ENCODE results near the gene GPR35.

GPR35 gene

DNA sequence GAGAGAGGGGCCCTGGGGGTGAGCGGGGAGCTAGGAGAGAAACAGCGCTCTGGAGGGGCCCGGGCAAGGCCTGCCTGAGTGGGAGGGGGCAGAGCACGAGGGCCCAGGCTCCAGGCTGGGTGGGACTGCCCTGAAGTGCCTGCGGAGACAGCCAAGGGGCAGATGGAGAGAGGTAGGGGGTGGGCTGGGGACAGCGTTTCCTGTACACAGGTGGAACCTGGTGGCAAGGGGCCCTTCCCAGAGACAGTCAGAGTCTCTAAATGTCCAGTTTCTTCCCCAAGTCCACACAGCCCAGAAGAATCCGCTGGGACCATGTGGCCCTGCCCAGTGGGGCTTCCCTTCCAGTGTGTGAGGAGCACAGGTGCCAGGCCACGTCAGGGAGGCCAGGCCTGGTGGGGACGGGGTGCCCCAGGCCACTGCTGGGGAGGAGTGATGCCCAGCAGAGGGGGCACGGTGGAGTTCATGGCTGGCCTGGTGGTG is 1.7 kb upstream of the GPR35 start:
- Histone ChIP-seq H3K27ac (ENCODE audit: low read length, poor library complexity, severe bottlenecking) (no peak overlapping the region), H3K4ac (ENCODE audit: low read depth in 1 of 2, low read length in 2 of 2) (no peak overlapping the region), H4K91ac (ENCODE audit: low read length) (no peak overlapping the region), H3K79me1 (replicated peaks; ENCODE audit: low read length, poor library complexity, severe bottlenecking) (no peaks in the 10 kb centered on the region), H4K8ac (ENCODE audit: low read length) (no peak overlapping the region), H3K4me2 (ENCODE audit: low read length, poor library complexity, severe bottlenecking) (no peak overlapping the region), H2BK5ac (ENCODE audit: low read depth, low read length, poor library complexity, severe bottlenecking) (no peak overlapping the region), H3K9ac (ENCODE audit: low read length) (no peak overlapping the region), H3K4me1 (ENCODE audit: control insufficient read depth, insufficient read depth, low read depth, low read length) (peaks cover 12% of the 10 kb centered on the region), H3K27me3 (ENCODE audit: control insufficient read depth in 1 of 2, insufficient read depth in 1 of 2, low read length in 2 of 2) (peaks cover 0 to 10% of the 10 kb centered on the region in 2 experiments), H3K23ac (ENCODE audit: low read length in 2 of 2) (no peak overlapping the region), H2AK5ac (ENCODE audit: low read length, severe bottlenecking) (no peak overlapping the region), H2BK12ac (ENCODE audit: low read length in 2 of 2) (no peak overlapping the region), H2AFZ (ENCODE audit: low read depth, low read length) (no peak overlapping the region), H3K9me3 (ENCODE audit: control insufficient read depth, low read length) (no peaks in the 10 kb centered on the region), H2BK120ac (ENCODE audit: low read depth, low read length) (no peak overlapping the region), H3K18ac (ENCODE audit: low read depth in 1 of 2, low read length in 2 of 2) (no peak overlapping the region), H3K14ac (ENCODE audit: low read length in 2 of 2) (no peak overlapping the region), H3K4me3 (ENCODE audit: insufficient read depth in 1 of 2, low read depth in 1 of 2, low read length in 2 of 2) (no peak overlapping the region), H3K36me3 (ENCODE audit: control insufficient read depth in 1 of 2, insufficient read depth in 2 of 2, low read depth in 1 of 2, low read length in 2 of 2) (no peaks in the 10 kb centered on the region), H2BK15ac (ENCODE audit: low read depth, poor library complexity, severe bottlenecking) (no peak overlapping the region)
- WGBS, result 90% methylated on average over 9 of the region's 10 CpGs
- DNase-seq, result no peak

DNA sequence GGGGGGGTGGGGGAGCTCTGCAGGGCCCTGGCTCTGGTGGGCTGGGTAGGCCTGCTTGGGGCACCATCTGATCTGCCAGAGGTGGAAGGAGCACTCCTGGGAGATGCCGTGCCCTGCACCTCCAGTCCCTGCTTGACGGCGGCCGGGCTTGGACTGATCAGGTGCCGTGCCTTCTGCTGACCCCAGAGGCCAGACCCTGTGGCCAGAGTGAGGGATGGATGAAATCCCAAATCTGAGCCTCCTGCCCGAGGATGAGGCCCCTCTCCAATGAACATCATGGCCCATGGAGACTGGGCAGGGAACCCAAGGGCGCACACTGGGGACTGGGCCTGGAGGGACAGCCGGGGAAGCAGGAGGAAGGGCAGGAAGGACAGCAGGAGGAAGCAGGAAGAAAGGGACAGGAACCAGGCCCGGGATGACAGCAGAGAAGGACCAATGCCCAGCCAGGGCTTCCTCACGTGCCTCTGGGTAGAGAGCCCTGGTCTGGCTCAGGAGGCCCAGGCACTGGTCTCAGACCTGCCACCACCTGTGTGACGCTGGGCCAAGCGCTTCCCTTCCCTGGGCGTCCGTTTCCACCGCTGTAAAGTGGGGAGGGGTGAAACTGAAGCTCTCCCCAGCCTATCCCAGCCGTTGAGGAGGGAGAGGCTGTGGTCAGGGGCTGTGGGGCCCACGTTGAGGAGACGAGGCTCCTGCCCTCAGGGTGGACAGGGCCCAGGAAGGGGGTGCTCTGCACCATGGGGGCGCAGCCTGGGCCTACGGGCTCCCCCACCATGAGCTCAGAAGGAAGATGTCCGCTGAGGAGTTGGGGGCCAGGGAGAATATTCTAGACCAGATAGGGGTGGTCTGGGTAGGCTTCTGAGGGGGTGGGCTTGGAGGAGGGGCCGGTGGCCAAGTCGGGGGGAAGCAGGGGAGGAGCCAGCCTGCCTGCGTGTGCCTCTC is 1.0 kb upstream of the GPR35 start:
- peaks cover 0 to 17% of the 10 kb centered on the region in 2 experiments for H3K27me3 ChIP-seq (ENCODE audit: control insufficient read depth in 1 of 2, insufficient read depth in 1 of 2, low read length in 2 of 2)
- H3K9ac ChIP-seq (ENCODE audit: low read length), result no peak overlapping the region
- DNase-seq, result no peak
- 84% methylated on average over 23 of the region's 24 CpGs for WGBS
- H4K8ac ChIP-seq (ENCODE audit: low read length), result no peak overlapping the region
- H3K14ac ChIP-seq (ENCODE audit: low read length in 2 of 2), result no peak overlapping the region
- no peak overlapping the region for H3K4me2 ChIP-seq (ENCODE audit: low read length, poor library complexity, severe bottlenecking)
- no peak overlapping the region for H3K27ac ChIP-seq (ENCODE audit: low read length, poor library complexity, severe bottlenecking)
- peaks cover 12% of the 10 kb centered on the region for H3K4me1 ChIP-seq (ENCODE audit: control insufficient read depth, insufficient read depth, low read depth, low read length)
- H3K4me3 ChIP-seq (ENCODE audit: insufficient read depth in 1 of 2, low read depth in 1 of 2, low read length in 2 of 2), result peak overlapping the region in 1 of 2 experiments; percentile 6
- no peaks in the 10 kb centered on the region for H3K79me1 ChIP-seq (replicated peaks; ENCODE audit: low read length, poor library complexity, severe bottlenecking)
- no peak overlapping the region for H3K23ac ChIP-seq (ENCODE audit: low read length in 2 of 2)
- no peak overlapping the region for H2BK15ac ChIP-seq (ENCODE audit: low read depth, poor library complexity, severe bottlenecking)
- H3K18ac ChIP-seq (ENCODE audit: low read depth in 1 of 2, low read length in 2 of 2), result no peak overlapping the region
- H2AFZ ChIP-seq (ENCODE audit: low read depth, low read length), result no peak overlapping the region
- H2BK5ac ChIP-seq (ENCODE audit: low read depth, low read length, poor library complexity, severe bottlenecking), result no peak overlapping the region
- H3K9me3 ChIP-seq (ENCODE audit: control insufficient read depth, low read length), result no peaks in the 10 kb centered on the region
- no peak overlapping the region for H2BK120ac ChIP-seq (ENCODE audit: low read depth, low read length)
- no peak overlapping the region for H2AK5ac ChIP-seq (ENCODE audit: low read length, severe bottlenecking)
- H3K36me3 ChIP-seq (ENCODE audit: control insufficient read depth in 1 of 2, insufficient read depth in 2 of 2, low read depth in 1 of 2, low read length in 2 of 2), result no peaks in the 10 kb centered on the region
- no peak overlapping the region for H3K4ac ChIP-seq (ENCODE audit: low read depth in 1 of 2, low read length in 2 of 2)
- no peak overlapping the region for H2BK12ac ChIP-seq (ENCODE audit: low read length in 2 of 2)
- peak overlapping the region; percentile 64 for H4K91ac ChIP-seq (ENCODE audit: low read length)

DNA sequence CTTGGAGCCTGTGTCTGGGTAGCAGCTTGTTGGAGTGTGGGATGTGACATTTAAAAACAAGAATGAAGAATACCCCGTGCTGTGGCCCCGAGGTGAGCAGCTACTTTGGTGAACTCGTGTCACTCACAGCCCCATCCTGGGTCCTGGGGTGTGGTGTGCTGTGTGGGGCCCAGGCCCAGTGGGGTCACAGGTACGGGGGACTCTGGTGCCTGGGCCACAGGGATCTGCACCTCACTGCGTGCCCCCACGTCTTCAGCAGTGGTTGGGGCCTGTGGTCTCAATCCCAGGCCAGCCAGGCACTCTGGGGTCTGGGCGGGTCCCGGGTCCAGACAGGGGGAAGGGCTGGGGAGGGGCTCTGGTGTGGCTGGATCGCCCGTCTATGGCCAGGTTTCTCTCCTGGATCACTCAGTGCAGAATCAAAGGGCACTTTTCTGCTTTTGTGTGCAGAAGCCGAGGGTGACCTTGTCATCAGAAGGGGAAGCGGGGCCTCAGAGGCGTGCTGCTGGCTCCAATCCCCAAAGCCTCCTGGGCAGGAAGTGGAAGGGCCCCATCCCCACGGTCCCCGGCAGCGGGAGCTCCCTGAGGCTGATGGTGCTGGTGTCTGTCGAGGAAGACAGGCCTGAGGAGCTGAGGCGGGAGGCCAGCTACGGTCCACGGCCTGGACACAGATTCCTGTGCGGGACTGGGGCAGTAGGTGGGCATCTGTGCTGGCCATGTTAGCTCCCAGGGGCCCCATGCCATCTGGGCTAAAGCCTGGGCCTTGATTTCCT is 1.4 kb downstream of the GPR35 start:
- Histone ChIP-seq H3K9me3 (ENCODE audit: control insufficient read depth, low read length) (no peaks in the 10 kb centered on the region), H3K4me1 (ENCODE audit: control insufficient read depth, insufficient read depth, low read depth, low read length) (peaks cover 14% of the 10 kb centered on the region), H2AFZ (ENCODE audit: low read depth, low read length) (no peak overlapping the region), H2BK12ac (ENCODE audit: low read length in 2 of 2) (no peak overlapping the region), H3K4me2 (ENCODE audit: low read length, poor library complexity, severe bottlenecking) (no peak overlapping the region), H3K9ac (ENCODE audit: low read length) (no peak overlapping the region), H2AK5ac (ENCODE audit: low read length, severe bottlenecking) (no peak overlapping the region), H3K4ac (ENCODE audit: low read depth in 1 of 2, low read length in 2 of 2) (no peak overlapping the region), H2BK5ac (ENCODE audit: low read depth, low read length, poor library complexity, severe bottlenecking) (no peak overlapping the region), H3K79me1 (replicated peaks; ENCODE audit: low read length, poor library complexity, severe bottlenecking) (no peaks in the 10 kb centered on the region), H3K14ac (ENCODE audit: low read length in 2 of 2) (no peak overlapping the region), H4K8ac (ENCODE audit: low read length) (no peak overlapping the region), H3K27ac (ENCODE audit: low read length, poor library complexity, severe bottlenecking) (no peak overlapping the region), H4K91ac (ENCODE audit: low read length) (no peak overlapping the region), H3K36me3 (ENCODE audit: control insufficient read depth in 1 of 2, insufficient read depth in 2 of 2, low read depth in 1 of 2, low read length in 2 of 2) (peaks cover 0 to 9% of the 10 kb centered on the region in 2 experiments), H3K18ac (ENCODE audit: low read depth in 1 of 2, low read length in 2 of 2) (no peak overlapping the region), H2BK120ac (ENCODE audit: low read depth, low read length) (no peak overlapping the region), H2BK15ac (ENCODE audit: low read depth, poor library complexity, severe bottlenecking) (no peak overlapping the region), H3K4me3 (ENCODE audit: insufficient read depth in 1 of 2, low read depth in 1 of 2, low read length in 2 of 2) (no peak overlapping the region), H3K23ac (ENCODE audit: low read length in 2 of 2) (no peak overlapping the region), H3K27me3 (ENCODE audit: control insufficient read depth in 1 of 2, insufficient read depth in 1 of 2, low read length in 2 of 2) (peaks cover 0 to 28% of the 10 kb centered on the region in 2 experiments)
- no peak for DNase-seq
- 73% methylated on average over 21 of the region's 21 CpGs for WGBS
